Measurements from ENCODE around the gene CSAG3.

DNA sequence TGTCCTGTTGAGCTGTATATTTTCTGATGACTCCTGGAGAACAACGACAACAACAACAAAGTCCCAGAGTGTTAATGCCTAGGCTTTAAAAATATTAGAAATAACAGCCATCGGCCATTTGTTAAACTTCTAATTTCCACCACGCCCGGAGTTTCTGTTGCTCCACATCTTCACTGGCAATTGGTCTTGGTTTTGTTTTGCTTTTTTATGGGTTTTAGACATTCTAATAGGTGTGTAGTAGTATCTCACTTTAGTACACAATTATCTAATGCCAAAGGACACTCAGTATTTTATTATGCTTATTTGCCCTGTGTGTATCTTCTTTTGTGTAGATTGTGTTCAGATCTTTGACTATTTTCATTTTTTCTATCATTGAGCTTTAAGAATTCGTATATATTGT, 20.5 kb upstream of the CSAG3 start:
- TF ChIP-seq EZH2 (IDR thresholded peaks at IDR 0.05; ENCODE audit: low read depth, low read length, severe bottlenecking) (no peak), MAFK (IDR thresholded peaks at IDR 0.05; ENCODE audit: low read depth, low read length) (no peak), EP300 (IDR thresholded peaks at IDR 0.05; ENCODE audit: borderline replicate concordance in 1 of 2, low read depth in 2 of 2, low read length in 2 of 2) (no peak), PHF8 (conservative IDR thresholded peaks at IDR 0.05; ENCODE audit: low read depth, low read length) (no peak)
